GM21367 (cell line): ENCODE data around the gene GLYR1.
A peak's percentile ranks its signal among the peaks of the same experiment; 100 is the strongest.

ENCODE experiments used
- ATAC-seq: cut with Tn5 transposase; IDR thresholded peaks from one replicate; pipeline ENCODE4 v1.9.1; 2021; ENCODE audit not compliant: unreplicated experiment

GLYR1 gene

DNA sequence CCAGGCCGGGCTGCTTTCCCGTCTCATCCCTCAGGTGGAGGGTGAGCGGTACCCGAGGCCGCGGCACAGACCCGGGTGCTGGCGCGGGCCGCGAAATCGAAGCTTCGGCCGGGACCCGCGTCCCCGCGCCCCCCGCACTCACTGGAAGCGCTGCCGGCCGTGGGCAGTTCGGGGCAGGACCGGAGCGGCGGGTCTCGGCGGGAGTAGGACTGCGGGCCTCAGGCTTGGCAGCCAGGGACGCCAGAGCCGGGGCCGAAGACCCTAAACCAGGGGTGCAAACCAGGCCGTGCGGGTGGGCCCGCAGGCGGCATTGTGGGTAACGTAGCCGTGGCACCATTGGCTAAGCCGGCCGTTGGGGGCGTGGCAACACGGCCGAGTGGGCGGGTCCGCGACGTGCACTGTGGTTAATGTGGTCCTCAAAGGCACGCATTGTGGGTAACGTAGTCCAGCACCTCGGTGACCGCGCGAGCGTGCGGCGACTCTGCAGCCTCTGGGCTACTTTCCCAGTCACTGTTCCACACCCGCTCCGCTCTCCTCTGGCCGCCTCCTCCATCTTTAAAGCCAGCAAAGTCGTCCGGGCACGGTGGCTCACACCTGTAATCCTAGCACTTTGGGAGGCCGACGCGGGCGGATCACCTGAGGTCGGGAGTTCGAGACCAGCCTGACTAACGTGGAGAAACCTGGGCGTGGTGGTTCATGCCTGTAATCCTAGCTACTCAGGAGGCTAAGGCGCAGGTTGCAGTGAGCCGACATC lies 80.0 kb downstream of the GLYR1 start, which contains the start of gene ZNF500:
ZNF500 (minus strand) TSS at position 288 of the 754 bp plus-strand sequence. CDS start 1,184 bp downstream, outside the sequence.
- peak; percentile 83 for ATAC-seq

DNA sequence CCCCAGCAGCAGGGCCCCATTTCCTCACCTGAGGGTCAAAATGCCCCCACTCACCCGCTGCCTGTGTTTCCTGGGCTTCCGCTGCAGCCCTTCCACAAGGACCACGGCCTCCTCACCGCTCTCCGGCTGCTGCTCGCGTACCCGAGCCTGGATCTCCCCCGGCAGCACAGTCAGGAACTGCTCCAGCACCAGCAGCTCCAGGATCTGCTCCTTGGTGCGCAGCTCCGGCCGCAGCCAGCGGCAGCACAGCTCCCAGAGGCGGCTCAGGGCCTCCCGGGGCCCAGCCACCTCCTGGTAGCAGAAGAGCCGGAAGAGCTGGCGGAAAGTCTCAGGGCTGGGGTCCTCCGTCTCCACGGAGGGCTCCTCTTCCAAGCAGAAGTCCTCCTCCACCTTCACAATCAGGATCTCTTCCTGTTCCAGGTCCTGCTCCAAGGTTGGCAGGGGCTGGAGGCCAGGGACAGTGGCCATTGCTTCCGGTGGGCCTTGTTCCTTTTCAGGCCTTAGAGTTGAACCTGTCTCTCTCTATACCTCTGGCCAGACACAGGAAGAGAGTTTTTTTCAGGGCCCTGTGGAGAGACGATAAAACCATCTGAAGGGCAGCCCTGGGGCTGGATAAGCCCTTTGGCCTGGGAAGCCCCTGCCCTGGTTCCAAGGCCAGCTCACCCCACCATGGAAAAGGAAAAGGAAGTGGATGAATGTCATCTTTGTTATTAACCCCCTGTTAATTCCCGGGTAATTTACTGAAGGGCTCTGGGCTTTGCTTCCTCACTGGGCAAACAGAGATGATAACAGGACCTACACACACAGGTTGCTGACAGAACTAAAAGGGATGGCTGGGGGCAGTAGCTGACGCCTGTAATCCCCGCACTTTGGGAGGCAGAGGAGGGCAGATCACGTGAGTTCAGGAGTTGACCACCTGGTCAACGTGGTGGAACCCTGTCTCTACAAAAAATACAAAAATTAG lies 81.3 kb downstream of the GLYR1 start:
- no peak for ATAC-seq

DNA sequence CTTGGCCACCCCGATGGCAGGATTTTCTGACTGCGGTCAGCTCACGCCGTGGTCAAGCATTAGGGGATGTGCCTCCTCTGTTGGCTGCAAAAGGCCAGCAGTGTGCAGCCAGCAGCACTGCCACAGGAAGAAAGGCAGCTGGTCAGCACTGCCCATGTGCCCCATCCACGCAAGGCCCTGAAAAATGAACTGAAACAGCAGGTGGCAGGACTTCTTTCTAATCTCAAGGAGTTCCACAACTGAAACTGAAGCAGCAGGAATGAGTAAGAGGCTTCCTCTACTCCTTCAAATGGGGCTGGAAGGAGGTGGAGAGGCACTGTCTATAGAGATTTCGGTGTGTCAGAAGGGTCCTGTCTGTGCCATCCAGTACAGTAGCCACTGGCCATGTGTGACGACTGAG lies 83.3 kb downstream of the GLYR1 start:
- no peak for ATAC-seq

GRCh38 chr16:4762205-4762604 lies 84.9 kb downstream of the GLYR1 start:
- ATAC-seq: no peak

GRCh38 chr16:4760221-4760910 lies 86.7 kb downstream of the GLYR1 start:
- ATAC-seq: no peak

- no peak for ATAC-seq
Measured at GRCh38 chr16:4755687-4756086, 91.4 kb downstream of the GLYR1 start.

DNA sequence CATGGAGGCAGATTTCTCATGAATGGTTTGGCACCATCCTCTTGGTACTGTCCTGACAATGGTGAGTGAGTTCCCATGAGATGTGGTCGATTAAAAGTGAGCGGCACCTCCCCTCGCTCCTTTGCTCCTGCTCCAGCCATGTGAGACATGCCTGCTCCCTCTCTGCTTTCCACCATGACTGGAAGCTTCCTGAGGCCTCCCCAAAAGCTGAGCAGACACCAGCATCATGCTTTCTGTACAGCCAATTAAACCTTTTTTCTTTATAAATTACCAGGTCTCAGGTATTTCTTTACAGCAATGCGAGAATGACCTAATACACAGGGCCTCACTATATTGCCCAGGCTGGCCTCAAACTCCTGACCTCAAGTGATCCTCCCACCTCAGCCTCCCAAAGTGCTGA lies 92.2 kb downstream of the GLYR1 start:
- ATAC-seq: no peak

GRCh38 chr16:4753227-4753626 lies 93.9 kb downstream of the GLYR1 start:
- ATAC-seq: no peak
